Measurements from ENCODE around the gene RNF151.

RNF151 gene

GRCh38 chr16:1993731-1994131 lies 27.1 kb downstream of the RNF151 start:
- DNase-seq = no peak

- DNase-seq = no peak
Observed at GRCh38 chr16:1997494-1998359, 31.1 kb downstream of the RNF151 start.

GRCh38 chr16:1998360-1998835 lies 31.7 kb downstream of the RNF151 start:
- no peak for DNase-seq

GRCh38 chr16:1998852-1999801 lies 32.5 kb downstream of the RNF151 start:
- DNase-seq = no peak

GRCh38 chr16:1999866-2000514 lies 33.3 kb downstream of the RNF151 start:
- peak; percentile 13 for DNase-seq

- DNase-seq = peak; percentile 13
Observed at GRCh38 chr16:2001035-2001434, 34.4 kb downstream of the RNF151 start.

- peak; percentile 17 for DNase-seq
Observed at GRCh38 chr16:2001456-2002355, 35.0 kb downstream of the RNF151 start.

- no peak for DNase-seq
Observed at GRCh38 chr16:2002406-2003230, 36.0 kb downstream of the RNF151 start.

GRCh38 chr16:2003231-2003826 lies 36.7 kb downstream of the RNF151 start:
- DNase-seq = no peak

- peak; percentile 84 for DNase-seq
Observed at GRCh38 chr16:2003827-2004641, 37.4 kb downstream of the RNF151 start.

GRCh38 chr16:2004795-2005517 lies 38.3 kb downstream of the RNF151 start:
- DNase-seq = no peak

- DNase-seq = no peak
Observed at GRCh38 chr16:2005646-2006045, 39.0 kb downstream of the RNF151 start.

- no peak for DNase-seq
Observed at GRCh38 chr16:2006317-2006716, 39.7 kb downstream of the RNF151 start.

- no peak for DNase-seq
Observed at GRCh38 chr16:2007081-2007836, 40.6 kb downstream of the RNF151 start.

- DNase-seq = no peak
Observed at GRCh38 chr16:2008009-2008526, 41.4 kb downstream of the RNF151 start.

GRCh38 chr16:2008631-2009163 lies 42.0 kb downstream of the RNF151 start:
- no peak for DNase-seq

- no peak for DNase-seq
Observed at GRCh38 chr16:2009164-2009711, 42.6 kb downstream of the RNF151 start.

Data from activated CD8-positive, alpha-beta memory T cell treated with anti-CD3 and anti-CD28 coated beads, Interleukin-2, amount 50 U/mL, for 4 hours (primary cell).